ENCODE measurements around the gene C1orf94. TPM values are rescaled to one million over a fixed set of nuclear protein-coding genes. Genes with fewer than 3 reads are reported as not detected.

The C1orf94 gene
- not detected for total RNA-seq

- CTCF ChIA-PET: no interaction called here
- POLR2A ChIA-PET: no interaction called here
Observed at GRCh38 chr1:34176830-34177603, at the start of gene C1orf94. Gene C1orf94, plus strand, starts transcription at chr1:34176907. Its CDS starts 883 bp downstream, at chr1:34177790.

- ChIA-PET POLR2A (no interaction called here), CTCF (no interaction called here)
Observed at GRCh38 chr1:34127006-34128000, 49.4 kb upstream of the C1orf94 start.

- ChIA-PET POLR2A (no interaction called here), CTCF (no interaction called here)
Observed at GRCh38 chr1:34128186-34128889, 48.4 kb upstream of the C1orf94 start.

GRCh38 chr1:34129630-34130029, 47.1 kb upstream of the C1orf94 start:
- ChIA-PET CTCF (no interaction called here), POLR2A (no interaction called here)

GRCh38 chr1:34130306-34130705, 46.4 kb upstream of the C1orf94 start:
- POLR2A ChIA-PET: no interaction called here
- CTCF ChIA-PET: no interaction called here

- ChIA-PET CTCF (no interaction called here), POLR2A (no interaction called here)
Observed at GRCh38 chr1:34131396-34132160, 45.1 kb upstream of the C1orf94 start.

GRCh38 chr1:34132161-34132420, 44.6 kb upstream of the C1orf94 start:
- ChIA-PET CTCF (no interaction called here), POLR2A (no interaction called here)

- ChIA-PET POLR2A (no interaction called here), CTCF (no interaction called here)
Observed at GRCh38 chr1:34137411-34137810, 39.3 kb upstream of the C1orf94 start.

GRCh38 chr1:34140011-34140676, 36.6 kb upstream of the C1orf94 start:
- ChIA-PET POLR2A (no interaction called here), CTCF (no interaction called here)

GRCh38 chr1:34143975-34144374, 32.7 kb upstream of the C1orf94 start:
- ChIA-PET POLR2A (no interaction called here), CTCF (no interaction called here)

- CTCF ChIA-PET: no interaction called here
- POLR2A ChIA-PET: no interaction called here
Observed at GRCh38 chr1:34144766-34145165, 31.9 kb upstream of the C1orf94 start.

- POLR2A ChIA-PET: no interaction called here
- CTCF ChIA-PET: no interaction called here
Observed at GRCh38 chr1:34147301-34147700, 29.4 kb upstream of the C1orf94 start.

- CTCF ChIA-PET: no interaction called here
- POLR2A ChIA-PET: no interaction called here
Observed at GRCh38 chr1:34149501-34149900, 27.2 kb upstream of the C1orf94 start.

- ChIA-PET POLR2A (no interaction called here), CTCF (no interaction called here)
Observed at GRCh38 chr1:34153246-34153645, 23.5 kb upstream of the C1orf94 start.

GRCh38 chr1:34155860-34156259, 20.8 kb upstream of the C1orf94 start:
- POLR2A ChIA-PET: no interaction called here
- CTCF ChIA-PET: no interaction called here

GRCh38 chr1:34156739-34157138, 20.0 kb upstream of the C1orf94 start:
- POLR2A ChIA-PET: no interaction called here
- CTCF ChIA-PET: no interaction called here

GRCh38 chr1:34162852-34163766, 13.6 kb upstream of the C1orf94 start:
- CTCF ChIA-PET: interaction anchor here (0.9 kb wide), 1 partner anchor 530 kb away, joined by 3 read pairs; no protein-coding TSS in a partner anchor
- POLR2A ChIA-PET: no interaction called here
